Psoas muscle (tissue), 8 donors: ENCODE results near the gene CCRL2. TPM values are rescaled to one million over a fixed set of nuclear protein-coding genes. Genes with fewer than 3 reads are reported as not detected.
"Not testable (repeated sequence)": the region's sequence is repeated elsewhere in the genome, so short reads cannot be mapped to it uniquely, and the experiment has no call there.

Experiments
- ATAC-seq, 4 donors: fragments of 200-7000 bp; cut with Tn5 transposase; one replicate each; pipeline ENCODE4 v1.9.1; 2020; ENCODE audit warnings: moderate library complexity in 3 of 4, mild to moderate bottlenecking in 2 of 4
- DNase-seq, 2 donors: peaks; one replicate each; pipeline ENCODE4 v3.0.0-alpha.2; 2020
- H3K27ac ChIP-seq: fragments of 200-600 bp; one replicate; pipeline ENCODE4 v1.8.0; 2022
- H3K27me3 ChIP-seq, 3 donors: fragments of 200-600 bp in 1 of 3; one replicate each; pipeline versions ENCODE4 v1.6.1 to v1.8.0; 2013 to 2022; ENCODE audit warnings: low read length in 2 of 3, mild to moderate bottlenecking in 2 of 3, moderate library complexity in 1 of 3; ENCODE audit not compliant: insufficient read depth in 3 of 3
- H3K36me3 ChIP-seq, 2 donors: fragments of 200-600 bp in 1 of 2; one replicate each; pipeline versions ENCODE4 v1.6.1 to v1.8.0; 2013 to 2022; ENCODE audit warnings: low read depth in 1 of 2, mild to moderate bottlenecking in 1 of 2, moderate library complexity in 1 of 2; ENCODE audit not compliant: insufficient read depth in 1 of 2
- H3K4me1 ChIP-seq: fragments of 200-600 bp; one replicate; pipeline ENCODE4 v1.8.0; 2022
- H3K4me3 ChIP-seq: fragments of 200-600 bp; one replicate; pipeline ENCODE4 v1.8.0; 2022; ENCODE audit warnings: mild to moderate bottlenecking
- H3K9me3 ChIP-seq: fragments of 200-600 bp; one replicate; pipeline ENCODE4 v1.8.0; 2022
- WGBS, 3 donors: extraction: QIAGEN DNeasy Blood & Tissue Kit; methylation state at CpG; one replicate each; pipeline versions ENCODE4 v1.1.6 to v1.1.7; 2013; 5-methylcytosine and 5-hydroxymethylcytosine counted together
- intact Hi-C, 2 donors: fragments of 100-400 bp; cut with DNase I; formaldehyde crosslinking; loops; one replicate each; pipeline versions ENCODE4 v1.11.0 to v1.14.2; 2022
- polyA plus RNA-seq, 3 donors: library from polyadenylated mRNA; stranded (reverse); fragments of 200-250 nt; gene quantifications; one replicate each; pipeline ENCODE4 v1.2.3, GENCODE V29; 2013
- total RNA-seq, 4 donors: library from RNA; stranded (reverse); fragmentation: NEBNext Ultra II Directional in 2 of 4; extraction: Animal tissue kit (Norgen Biotek cat#: 25700) in 2 of 4; gene quantifications; one replicate each; pipeline versions ENCODE4 v1.2.1 to v1.2.4, GENCODE V29; 2021 to 2023
- TF ChIP-seq, protein P1 (sequence below): fragments of 200-600 bp; IDR thresholded peaks from one replicate; pipeline ENCODE4 v1.8.0; 2022; ENCODE audit warnings: antibody characterized with exemption
- donor health status: healthy with polysubstance abuse.
- donor health status: DM: no; HTN: no; CAD: no; lungs with moderate emphysema.
- donor health status: Bipolar disorder and iron deficiency.
- donor health status: healthy.
- donor health status: DM: yes; HTN: yes; CAD: no.
- donor health status: DM: no; HTN: no; CAD: no.
- donor health status: DM: no; HTN: no; CAD: no.
- donor health status: DM: yes; HTN: yes; CAD: no.

Gene CCRL2
- total and polyA plus RNA-seq, 7 donors = 0.55 to 1.8 (median 1.1) TPM

GRCh38 chr3:46417841-46418611 lies 11.0 kb downstream of the CCRL2 start:
- intact Hi-C loops = no loop called here
- Histone ChIP-seq H3K27ac (no peak overlapping the region), H3K27me3 (no peaks in the 10 kb centered on the region), H3K36me3 (no peaks in the 10 kb centered on the region), H3K4me3 (no peak overlapping the region), H3K4me1 (peaks cover 4% of the 10 kb centered on the region), H3K9me3 (no peaks in the 10 kb centered on the region)
- 84 to 88% (median 85%) methylated on average over 9 of the region's 9 CpGs for WGBS, 3 donors
- TF ChIP-seq, protein P1, sequence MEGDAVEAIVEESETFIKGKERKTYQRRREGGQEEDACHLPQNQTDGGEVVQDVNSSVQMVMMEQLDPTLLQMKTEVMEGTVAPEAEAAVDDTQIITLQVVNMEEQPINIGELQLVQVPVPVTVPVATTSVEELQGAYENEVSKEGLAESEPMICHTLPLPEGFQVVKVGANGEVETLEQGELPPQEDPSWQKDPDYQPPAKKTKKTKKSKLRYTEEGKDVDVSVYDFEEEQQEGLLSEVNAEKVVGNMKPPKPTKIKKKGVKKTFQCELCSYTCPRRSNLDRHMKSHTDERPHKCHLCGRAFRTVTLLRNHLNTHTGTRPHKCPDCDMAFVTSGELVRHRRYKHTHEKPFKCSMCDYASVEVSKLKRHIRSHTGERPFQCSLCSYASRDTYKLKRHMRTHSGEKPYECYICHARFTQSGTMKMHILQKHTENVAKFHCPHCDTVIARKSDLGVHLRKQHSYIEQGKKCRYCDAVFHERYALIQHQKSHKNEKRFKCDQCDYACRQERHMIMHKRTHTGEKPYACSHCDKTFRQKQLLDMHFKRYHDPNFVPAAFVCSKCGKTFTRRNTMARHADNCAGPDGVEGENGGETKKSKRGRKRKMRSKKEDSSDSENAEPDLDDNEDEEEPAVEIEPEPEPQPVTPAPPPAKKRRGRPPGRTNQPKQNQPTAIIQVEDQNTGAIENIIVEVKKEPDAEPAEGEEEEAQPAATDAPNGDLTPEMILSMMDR = no peak
- DNase-seq (no peak), ATAC-seq (peak in 1 of 4 donors; percentile 13)

- DNase-seq (no peak), ATAC-seq (no peak)
- Histone ChIP-seq H3K27ac (no peak overlapping the region), H3K36me3 (no peaks in the 10 kb centered on the region), H3K4me3 (no peak overlapping the region), H3K27me3 (no peaks in the 10 kb centered on the region), H3K4me1 (no peaks in the 10 kb centered on the region), H3K9me3 (no peaks in the 10 kb centered on the region)
- TF ChIP-seq, protein P1 = no peak
- 81 to 94% (median 87%) methylated on average over 4 of the region's 4 CpGs for WGBS, 3 donors
- intact Hi-C loops = no loop called here
Measured at GRCh38 chr3:46419816-46420215, 12.8 kb downstream of the CCRL2 start.

DNA sequence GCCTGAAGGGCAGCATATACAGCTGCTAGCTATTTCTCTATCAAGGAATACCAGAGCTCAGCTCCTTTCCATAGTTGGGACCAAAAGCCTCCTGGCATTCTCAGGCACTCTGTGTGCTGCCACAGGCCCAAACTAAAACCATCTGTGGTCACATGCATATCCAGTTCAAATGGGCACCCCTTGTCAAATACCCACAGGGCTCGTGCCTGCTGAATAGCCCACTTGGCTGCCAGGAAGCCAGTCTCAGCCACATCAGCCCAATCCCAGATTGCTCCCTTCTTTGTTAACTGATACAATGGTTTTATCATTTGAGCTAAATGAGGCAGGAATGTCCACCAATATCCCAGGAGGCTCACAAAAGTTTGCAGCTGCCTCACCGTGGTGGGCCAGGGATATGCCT lies 13.9 kb downstream of the CCRL2 start:
- intact Hi-C loops = no loop called here
- no peak for ATAC-seq
- no peaks in the 10 kb centered on the region for H3K36me3 ChIP-seq
- no peaks in the 10 kb centered on the region for H3K4me1 ChIP-seq
- DNase-seq = no peak
- H3K27me3 ChIP-seq = no peaks in the 10 kb centered on the region
- 47 to 73% (median 67%) methylated on average over 2 of the region's 2 CpGs for WGBS, 3 donors
- no peak overlapping the region for H3K4me3 ChIP-seq
- no peak overlapping the region for H3K27ac ChIP-seq
- no peaks in the 10 kb centered on the region for H3K9me3 ChIP-seq
- TF ChIP-seq, protein P1 = no peak

DNA sequence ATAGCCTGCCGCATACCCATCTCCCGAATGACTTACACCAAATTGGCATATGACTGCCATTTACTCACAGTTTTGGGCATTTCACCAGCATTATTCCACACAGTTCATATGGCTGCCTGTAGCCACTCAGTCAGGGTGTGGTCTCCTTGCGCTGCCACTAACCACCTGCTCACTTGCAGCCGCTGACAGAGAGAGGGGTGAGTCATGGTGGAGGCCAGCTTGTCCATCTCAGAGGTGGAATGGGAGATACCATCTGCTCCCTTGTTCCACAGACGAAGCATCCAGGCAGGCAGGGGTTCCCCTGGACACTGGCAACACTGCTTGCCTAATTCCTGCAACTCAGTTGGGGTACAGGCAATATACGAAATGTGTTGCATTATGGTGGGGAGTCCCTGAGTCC lies 15.6 kb downstream of the CCRL2 start:
- TF ChIP-seq, protein P1 = no peak
- Histone ChIP-seq H3K36me3 (no peaks in the 10 kb centered on the region), H3K27ac (no peak overlapping the region), H3K4me3 (no peak overlapping the region), H3K27me3 (no peaks in the 10 kb centered on the region), H3K4me1 (no peaks in the 10 kb centered on the region), H3K9me3 (no peaks in the 10 kb centered on the region)
- WGBS, 3 donors = 81 to 89% (median 85%) methylated on average over 6 of the region's 6 CpGs
- no peak for DNase-seq
- peak; percentile 56 to 68 (median 60) for ATAC-seq
- intact Hi-C loops = no loop called here

DNA sequence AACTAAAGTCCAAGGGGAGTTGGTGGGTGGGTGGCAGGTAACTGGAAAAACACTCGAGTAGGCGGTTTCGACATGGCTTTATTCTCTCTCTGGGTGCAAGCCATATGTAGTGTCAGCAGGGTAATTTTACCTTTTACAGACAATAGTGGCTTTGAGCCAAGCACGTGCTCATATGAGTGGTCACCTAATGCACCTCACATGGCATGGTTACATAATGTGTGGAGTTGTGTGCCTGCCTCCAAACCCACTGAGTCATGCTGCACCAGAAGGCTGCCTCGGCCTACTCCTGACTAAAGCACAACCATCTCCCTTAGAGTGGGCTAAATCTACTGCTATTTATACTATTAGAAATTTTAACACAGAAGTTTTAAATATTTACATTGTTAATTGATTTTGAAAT lies 16.5 kb downstream of the CCRL2 start:
- 76 to 79% (median 79%) methylated on average over 5 of the region's 5 CpGs for WGBS, 3 donors
- H3K4me3 ChIP-seq = no peak overlapping the region
- no peak overlapping the region for H3K27ac ChIP-seq
- no peaks in the 10 kb centered on the region for H3K9me3 ChIP-seq
- no peaks in the 10 kb centered on the region for H3K36me3 ChIP-seq
- no peaks in the 10 kb centered on the region for H3K27me3 ChIP-seq
- intact Hi-C loops = no loop called here
- DNase-seq (no peak), ATAC-seq (peak in 3 of 4 donors; percentile 50 to 69 (median 56))
- no peaks in the 10 kb centered on the region for H3K4me1 ChIP-seq
- TF ChIP-seq, protein P1 = no peak

- WGBS, 3 donors = 74 to 79% (median 77%) methylated on average over 4 of the region's 4 CpGs
- H3K36me3 ChIP-seq, H3K4me1 ChIP-seq, H3K4me3 ChIP-seq, ATAC-seq, DNase-seq, intact Hi-C loops, H3K27me3 ChIP-seq, H3K9me3 ChIP-seq, H3K27ac ChIP-seq: not testable (repeated sequence)
Measured at GRCh38 chr3:46426476-46426875, 19.4 kb downstream of the CCRL2 start.
